Epithelial cell of esophagus (primary cell): ENCODE measurements around the gene TM9SF4.
"Not testable (repeated sequence)": the region's sequence is repeated elsewhere in the genome, so short reads cannot be mapped to it uniquely, and the experiment has no call there.

Experiments
- DNase-seq: peaks from one replicate; pipeline ENCODE4 v3.0.0; 2010; ENCODE audit warnings: low read depth
- H3K4me3 ChIP-seq: 2 replicates; pipeline ENCODE4 v1.5.1; 2011; ENCODE audit warnings: mild to moderate bottlenecking, low read length, control low read depth
- CTCF ChIP-seq: IDR thresholded peaks from 2 replicates; pipeline ENCODE4 v1.5.1; 2011; ENCODE audit warnings: low read depth, mild to moderate bottlenecking, low read length, control low read depth, inconsistent platforms; ENCODE audit not compliant: insufficient read depth; ENCODE audit errors: missing control alignments

The TM9SF4 gene

GRCh38 chr20:32111156-32111686 lies 1.7 kb downstream of the TM9SF4 start:
- no peak for TF ChIP-seq CTCF
- H3K4me3 ChIP-seq = no peak overlapping the region
- no peak for DNase-seq

- H3K4me3 ChIP-seq = no peak overlapping the region
These were observed 2.2 kb downstream of the TM9SF4 start for GRCh38 chr20:32111753-32112152.

GRCh38 chr20:32112841-32113240 lies 3.3 kb downstream of the TM9SF4 start:
- H3K4me3 ChIP-seq = no peak overlapping the region
- TF ChIP-seq CTCF = no peak
- peak; percentile 72 for DNase-seq

More at GRCh38 chr20:32111753-32112152, 2.2 kb downstream of the TM9SF4 start:
- DNase-seq = no peak
- TF ChIP-seq CTCF = no peak

- no peak for DNase-seq
- TF ChIP-seq CTCF = no peak
- H3K4me3 ChIP-seq = no peak overlapping the region
These were observed 4.2 kb downstream of the TM9SF4 start for GRCh38 chr20:32113591-32114260.

GRCh38 chr20:32114305-32114960 lies 4.9 kb downstream of the TM9SF4 start:
- TF ChIP-seq CTCF = no peak
- DNase-seq = peak; percentile 5
- H3K4me3 ChIP-seq = no peak overlapping the region

- DNase-seq = no peak
- no peak for TF ChIP-seq CTCF
- no peak overlapping the region for H3K4me3 ChIP-seq
These were observed 5.8 kb downstream of the TM9SF4 start for GRCh38 chr20:32115211-32115767.

- TF ChIP-seq CTCF = no peak
- DNase-seq = no peak
- H3K4me3 ChIP-seq = no peak overlapping the region
These were observed 6.6 kb downstream of the TM9SF4 start for GRCh38 chr20:32116079-32116521.

GRCh38 chr20:32116796-32117195 lies 7.3 kb downstream of the TM9SF4 start:
- DNase-seq, H3K4me3 ChIP-seq: not testable (repeated sequence)

- H3K4me3 ChIP-seq, DNase-seq: not testable (repeated sequence)
These were observed 8.9 kb downstream of the TM9SF4 start for GRCh38 chr20:32118427-32118826.
